HG02885 (cell line): ENCODE data around the gene FBXO42.
"Not testable (repeated sequence)": the region's sequence is repeated elsewhere in the genome, so short reads cannot be mapped to it uniquely, and the experiment has no call there.

Source experiments
- ATAC-seq: cut with Tn5 transposase; IDR thresholded peaks from one replicate; pipeline ENCODE4 v1.9.1; 2021; ENCODE audit warnings: mild to moderate bottlenecking; ENCODE audit not compliant: unreplicated experiment, poor library complexity

FBXO42 gene

GRCh38 chr1:16275591-16275990 lies 76.7 kb downstream of the FBXO42 start:
- no peak for ATAC-seq

- no peak for ATAC-seq
Observed at GRCh38 chr1:16267690-16268180, 84.5 kb downstream of the FBXO42 start.

- no peak for ATAC-seq
Observed at GRCh38 chr1:16266411-16267118, 85.7 kb downstream of the FBXO42 start.

GRCh38 chr1:16262067-16262466 lies 90.2 kb downstream of the FBXO42 start:
- no peak for ATAC-seq

- no peak for ATAC-seq
Observed at GRCh38 chr1:16260814-16261213, 91.5 kb downstream of the FBXO42 start.

- ATAC-seq, result no peak
Observed at GRCh38 chr1:16258591-16259135, 93.6 kb downstream of the FBXO42 start.

- ATAC-seq, result no peak
Observed at GRCh38 chr1:16257968-16258367, 94.3 kb downstream of the FBXO42 start.

GRCh38 chr1:16257556-16257955 lies 94.7 kb downstream of the FBXO42 start:
- ATAC-seq, result not testable (repeated sequence)

- no peak for ATAC-seq
Observed at GRCh38 chr1:16256478-16256877, 95.8 kb downstream of the FBXO42 start.

GRCh38 chr1:16254263-16254928 lies 97.9 kb downstream of the FBXO42 start:
- ATAC-seq, result no peak

GRCh38 chr1:16253332-16253922 lies 98.9 kb downstream of the FBXO42 start:
- ATAC-seq, result no peak

- ATAC-seq, result no peak
Observed at GRCh38 chr1:16252912-16253311, 99.4 kb downstream of the FBXO42 start.

GRCh38 chr1:16251381-16251780 lies 100.9 kb downstream of the FBXO42 start:
- no peak for ATAC-seq

GRCh38 chr1:16250524-16251251 lies 101.6 kb downstream of the FBXO42 start:
- ATAC-seq, result no peak

- no peak for ATAC-seq
Observed at GRCh38 chr1:16249596-16250241, 102.6 kb downstream of the FBXO42 start.

GRCh38 chr1:16248603-16249516 lies 103.4 kb downstream of the FBXO42 start:
- no peak for ATAC-seq

GRCh38 chr1:16248007-16248436 lies 104.3 kb downstream of the FBXO42 start:
- no peak for ATAC-seq

GRCh38 chr1:16247441-16247840 lies 104.8 kb downstream of the FBXO42 start:
- ATAC-seq, result no peak

GRCh38 chr1:16246961-16247360 lies 105.3 kb downstream of the FBXO42 start:
- ATAC-seq, result no peak
